GM19240 (cell line): ENCODE results near the gene KDM2B.

Experiments used
- DNase-seq: peaks from one replicate; pipeline ENCODE4 v3.0.0; 2011; ENCODE audit warnings: low spot score; ENCODE audit not compliant: insufficient read length

Gene KDM2B

GRCh38 chr12:121562488-121562887, 18.3 kb downstream of the KDM2B start:
- no peak for DNase-seq

- no peak for DNase-seq
These were observed 19.8 kb downstream of the KDM2B start for GRCh38 chr12:121561009-121561395.

GRCh38 chr12:121560392-121561008, 20.3 kb downstream of the KDM2B start:
- DNase-seq = no peak

GRCh38 chr12:121558956-121559355, 21.9 kb downstream of the KDM2B start:
- DNase-seq = no peak

GRCh38 chr12:121550974-121551634, 29.7 kb downstream of the KDM2B start:
- no peak for DNase-seq

GRCh38 chr12:121549075-121549474, 31.7 kb downstream of the KDM2B start:
- DNase-seq = no peak

- DNase-seq = no peak
These were observed 35.3 kb downstream of the KDM2B start for GRCh38 chr12:121545480-121545879.

- DNase-seq = no peak
These were observed 37.0 kb downstream of the KDM2B start for GRCh38 chr12:121543786-121544185.

- no peak for DNase-seq
These were observed 40.9 kb downstream of the KDM2B start for GRCh38 chr12:121539908-121540307.

- no peak for DNase-seq
These were observed 42.1 kb downstream of the KDM2B start for GRCh38 chr12:121538699-121539061.

- DNase-seq = no peak
These were observed 42.8 kb downstream of the KDM2B start for GRCh38 chr12:121537814-121538698.

GRCh38 chr12:121536899-121537813, 43.7 kb downstream of the KDM2B start:
- DNase-seq = peak; percentile 77

- DNase-seq = peak; percentile 94
These were observed 44.5 kb downstream of the KDM2B start for GRCh38 chr12:121536054-121536898.

- no peak for DNase-seq
These were observed 45.4 kb downstream of the KDM2B start for GRCh38 chr12:121535150-121536053.

GRCh38 chr12:121534495-121535148, 46.2 kb downstream of the KDM2B start:
- DNase-seq = peak; percentile 57

GRCh38 chr12:121533394-121534090, 47.3 kb downstream of the KDM2B start:
- no peak for DNase-seq

GRCh38 chr12:121532503-121533393, 48.1 kb downstream of the KDM2B start:
- no peak for DNase-seq
